ENCODE results near the gene PGBD5.

Gene PGBD5

GRCh38 chr1:230289350-230289644, 136.8 kb downstream of the PGBD5 start:
- FAIRE-seq (no peak), DNase-seq (ENCODE audit: extremely low spot score, insufficient read length, low read depth) (no peak)

GRCh38 chr1:230288641-230289349, 137.3 kb downstream of the PGBD5 start:
- FAIRE-seq (no peak), DNase-seq (ENCODE audit: extremely low spot score, insufficient read length, low read depth) (no peak)

- no peak for FAIRE-seq
- no peak for DNase-seq (ENCODE audit: extremely low spot score, insufficient read length, low read depth)
These were observed 138.3 kb downstream of the PGBD5 start for GRCh38 chr1:230287674-230288315.

- no peak for DNase-seq (ENCODE audit: extremely low spot score, insufficient read length, low read depth)
These were observed 139.3 kb downstream of the PGBD5 start for GRCh38 chr1:230286890-230287269.

GRCh38 chr1:230286166-230286889, 139.8 kb downstream of the PGBD5 start:
- FAIRE-seq, result no peak
- no peak for DNase-seq (ENCODE audit: extremely low spot score, insufficient read length, low read depth)

More at GRCh38 chr1:230286890-230287269, 139.3 kb downstream of the PGBD5 start:
- no peak for FAIRE-seq

GRCh38 chr1:230285351-230285750, 140.8 kb downstream of the PGBD5 start:
- FAIRE-seq (no peak), DNase-seq (ENCODE audit: extremely low spot score, insufficient read length, low read depth) (no peak)

- DNase-seq (ENCODE audit: extremely low spot score, insufficient read length, low read depth) (no peak), FAIRE-seq (no peak)
These were observed 141.2 kb downstream of the PGBD5 start for GRCh38 chr1:230284891-230285290.

- FAIRE-seq (no peak), DNase-seq (ENCODE audit: extremely low spot score, insufficient read length, low read depth) (no peak)
These were observed 142.5 kb downstream of the PGBD5 start for GRCh38 chr1:230283678-230284077.

- DNase-seq (ENCODE audit: extremely low spot score, insufficient read length, low read depth) (no peak), FAIRE-seq (peak; percentile 73)
These were observed 144.0 kb downstream of the PGBD5 start for GRCh38 chr1:230282157-230282556.

- DNase-seq (ENCODE audit: extremely low spot score, insufficient read length, low read depth), result no peak
- no peak for FAIRE-seq
These were observed 144.6 kb downstream of the PGBD5 start for GRCh38 chr1:230281556-230281955.

- no peak for FAIRE-seq
These were observed 145.2 kb downstream of the PGBD5 start for GRCh38 chr1:230280906-230281413.

GRCh38 chr1:230280054-230280795, 145.9 kb downstream of the PGBD5 start:
- FAIRE-seq (no peak), DNase-seq (ENCODE audit: extremely low spot score, insufficient read length, low read depth) (no peak)

More at GRCh38 chr1:230280906-230281413, 145.2 kb downstream of the PGBD5 start:
- no peak for DNase-seq (ENCODE audit: extremely low spot score, insufficient read length, low read depth)

- FAIRE-seq, result no peak
- DNase-seq (ENCODE audit: extremely low spot score, insufficient read length, low read depth), result no peak
These were observed 146.6 kb downstream of the PGBD5 start for GRCh38 chr1:230279583-230279945.

GRCh38 chr1:230278871-230279582, 147.1 kb downstream of the PGBD5 start:
- no peak for FAIRE-seq
- no peak for DNase-seq (ENCODE audit: extremely low spot score, insufficient read length, low read depth)

GRCh38 chr1:230278376-230278775, 147.8 kb downstream of the PGBD5 start:
- no peak for DNase-seq (ENCODE audit: extremely low spot score, insufficient read length, low read depth)

GRCh38 chr1:230277201-230278025, 148.7 kb downstream of the PGBD5 start:
- FAIRE-seq, result no peak
- DNase-seq (ENCODE audit: extremely low spot score, insufficient read length, low read depth), result no peak

More at GRCh38 chr1:230278376-230278775, 147.8 kb downstream of the PGBD5 start:
- FAIRE-seq, result no peak

- DNase-seq (ENCODE audit: extremely low spot score, insufficient read length, low read depth) (no peak), FAIRE-seq (no peak)
These were observed 149.7 kb downstream of the PGBD5 start for GRCh38 chr1:230276401-230276800.

GRCh38 chr1:230274254-230274653, 151.9 kb downstream of the PGBD5 start:
- FAIRE-seq, result no peak

GRCh38 chr1:230273141-230273710, 152.9 kb downstream of the PGBD5 start:
- FAIRE-seq (no peak), DNase-seq (ENCODE audit: extremely low spot score, insufficient read length, low read depth) (no peak)

More at GRCh38 chr1:230274254-230274653, 151.9 kb downstream of the PGBD5 start:
- DNase-seq (ENCODE audit: extremely low spot score, insufficient read length, low read depth), result no peak

Data from GM18507 (cell line).